Liver (tissue), 9 donors: Measurements from ENCODE around the gene EXOC3. TPM values are rescaled to one million over a fixed set of nuclear protein-coding genes. Genes with fewer than 3 reads are reported as not detected.

Source experiments
- DNase-seq: peaks from one replicate; pipeline ENCODE4 v3.0.0-alpha.2; 2017; ENCODE audit warnings: low spot score
- H3K27ac ChIP-seq, 2 donors: one replicate each; pipeline ENCODE4 v1.7.0; 2013; ENCODE audit warnings: inconsistent platforms in 2 of 2, low read length in 2 of 2, control low read depth in 1 of 2, low read depth in 1 of 2, mild to moderate bottlenecking in 1 of 2
- H3K27me3 ChIP-seq, 4 donors: one replicate each; pipeline versions ENCODE4 v1.6.1 to v1.7.0; 2013; ENCODE audit warnings: low read length in 3 of 4, inconsistent platforms in 1 of 4, mild to moderate bottlenecking in 1 of 4, moderate library complexity in 1 of 4; ENCODE audit not compliant: control insufficient read depth in 4 of 4, insufficient read depth in 4 of 4
- H3K36me3 ChIP-seq, 4 donors: one replicate each; pipeline versions ENCODE4 v1.6.1 to v1.7.0; 2013; ENCODE audit warnings: low read length in 3 of 4, mild to moderate bottlenecking in 3 of 4, low read depth in 1 of 4, moderate library complexity in 1 of 4; ENCODE audit not compliant: control insufficient read depth in 4 of 4, insufficient read depth in 3 of 4
- H3K4me1 ChIP-seq, 4 donors: one replicate each; pipeline versions ENCODE4 v1.6.1 to v1.7.0; 2013; ENCODE audit warnings: low read length in 3 of 4, mild to moderate bottlenecking in 3 of 4, moderate library complexity in 1 of 4; ENCODE audit not compliant: control insufficient read depth in 4 of 4, insufficient read depth in 4 of 4
- H3K4me3 ChIP-seq, 3 donors: one replicate each; pipeline versions ENCODE4 v1.6.1 to v1.7.0; 2013; ENCODE audit warnings: low read length in 3 of 3, control low read depth in 1 of 3, low read depth in 1 of 3, mild to moderate bottlenecking in 1 of 3
- H3K9ac ChIP-seq, 2 donors: one replicate each; pipeline ENCODE4 v1.7.0; 2013; ENCODE audit warnings: low read length in 2 of 2, mild to moderate bottlenecking in 2 of 2, moderate library complexity in 2 of 2, control low read depth in 1 of 2, low read depth in 1 of 2
- H3K9me3 ChIP-seq, 4 donors: one replicate each; pipeline versions ENCODE4 v1.6.1 to v1.7.0; 2013; ENCODE audit warnings: low read length in 3 of 4; ENCODE audit not compliant: control insufficient read depth in 4 of 4
- ATF3 ChIP-seq: IDR thresholded peaks from 2 replicates; pipeline ENCODE4 v1.6.1; 2016; ENCODE audit warnings: antibody characterized with exemption
- EGR1 ChIP-seq, 2 donors: IDR thresholded peaks; 2 replicates each; pipeline ENCODE4 v1.6.1; 2016 to 2018; ENCODE audit warnings: antibody characterized with exemption in 2 of 2, low read depth in 2 of 2
- FOXA1 ChIP-seq: IDR thresholded peaks from 2 replicates; pipeline ENCODE4 v1.6.1; 2016; ENCODE audit warnings: antibody characterized with exemption
- FOXA2 ChIP-seq: IDR thresholded peaks from 2 replicates; pipeline ENCODE4 v1.6.1; 2016; ENCODE audit warnings: antibody characterized with exemption
- GABPA ChIP-seq, 2 donors: IDR thresholded peaks in 1 of 2; conservative IDR thresholded peaks in 1 of 2; 2 replicates each; pipeline ENCODE4 v1.6.1; 2016; ENCODE audit warnings: antibody characterized with exemption in 2 of 2, mild to moderate bottlenecking in 1 of 2, moderate library complexity in 1 of 2
- HNF4A ChIP-seq, 2 donors: conservative IDR thresholded peaks; 2 replicates each; pipeline ENCODE4 v1.6.1; 2016; ENCODE audit warnings: antibody characterized with exemption in 2 of 2, mild to moderate bottlenecking in 2 of 2
- HNF4G ChIP-seq: IDR thresholded peaks from 2 replicates; pipeline ENCODE4 v1.6.1; 2016; ENCODE audit warnings: antibody characterized with exemption
- JUND ChIP-seq, 2 donors: IDR thresholded peaks; 2 replicates each; pipeline ENCODE4 v1.6.1; 2016; ENCODE audit warnings: antibody characterized with exemption in 2 of 2
- NR2F2 ChIP-seq: IDR thresholded peaks from 2 replicates; pipeline ENCODE4 v1.6.1; 2016; ENCODE audit warnings: antibody characterized with exemption
- RAD21 ChIP-seq, 2 donors: IDR thresholded peaks; 2 replicates each; pipeline ENCODE4 v1.6.1; 2016; ENCODE audit warnings: antibody characterized with exemption in 2 of 2, mild to moderate bottlenecking in 2 of 2
- RXRA ChIP-seq, 2 donors: IDR thresholded peaks; 2 replicates each; pipeline ENCODE4 v1.6.1; 2017 to 2018; ENCODE audit warnings: antibody characterized with exemption in 2 of 2, mild to moderate bottlenecking in 1 of 2
- SP1 ChIP-seq: IDR thresholded peaks from 2 replicates; pipeline ENCODE4 v1.6.1; 2018; ENCODE audit warnings: antibody characterized with exemption, mild to moderate bottlenecking
- TAF1 ChIP-seq: conservative IDR thresholded peaks from 2 replicates; pipeline ENCODE4 v1.6.1; 2016; ENCODE audit warnings: antibody characterized with exemption, mild to moderate bottlenecking
- YY1 ChIP-seq: IDR thresholded peaks from 2 replicates; pipeline ENCODE4 v1.6.1; 2016; ENCODE audit warnings: antibody characterized with exemption, mild to moderate bottlenecking
- WGBS: extraction: QIAGEN DNeasy Blood & Tissue Kit; methylation state at CpG from one replicate; pipeline ENCODE4 v1.1.7; 2013; 5-methylcytosine and 5-hydroxymethylcytosine counted together
- polyA plus RNA-seq, 2 donors: library from polyadenylated mRNA; stranded (reverse) in 1 of 2; unstranded in 1 of 2; fragments of 200-250 nt in 1 of 2; fragments of >200 nt in 1 of 2; fragmentation: Nextera tagmentation in 1 of 2; extraction: Ambion mirVana in 1 of 2; gene quantifications; one replicate each; pipeline versions ENCODE4 v1.2.1 to v1.2.3, GENCODE V29; 2013 to 2015
- total RNA-seq, 2 donors: library from RNA; depleted of rRNA; stranded (reverse); fragments of >200 nt; gene quantifications; one replicate each; pipeline ENCODE4 v1.2.3, GENCODE V29; 2014
- TF ChIP-seq, protein P1 (sequence below): IDR thresholded peaks from 2 replicates; pipeline ENCODE4 v1.6.1; 2016; ENCODE audit warnings: antibody characterized with exemption, mild to moderate bottlenecking
- TF ChIP-seq, protein P2 (sequence below): IDR thresholded peaks from 2 replicates; pipeline ENCODE4 v1.6.1; 2016; ENCODE audit warnings: antibody characterized with exemption
- TF ChIP-seq, protein P3 (sequence below): IDR thresholded peaks from 2 replicates; pipeline ENCODE4 v1.6.1; 2016; ENCODE audit warnings: antibody characterized with exemption
- TF ChIP-seq, protein P4 (sequence below): fragments of 150-350 bp; IDR thresholded peaks from 2 replicates; pipeline ENCODE4 v1.5.1; 2017; ENCODE audit warnings: improper control_type of control experiment, low read depth, low read length; ENCODE audit not compliant: missing input control
- donor health status: healthy.
- donor health status: healthy.
- donor health status: healthy.
- donor health status: healthy.
- donor health status: healthy.

Gene EXOC3
- total and polyA plus RNA-seq, 4 donors = 12.4 to 23.9 (median 18.5) TPM

- TF ChIP-seq NR2F2 (no peak), TAF1 (no peak), EGR1 (IDR thresholded peaks at IDR 0.05; ENCODE audit: low read depth in 2 of 2) (no peak), RXRA (IDR thresholded peaks at IDR 0.05) (no peak), JUND (IDR thresholded peaks at IDR 0.05) (no peak), HNF4G (no peak), YY1 (no peak), RAD21 (IDR thresholded peaks at IDR 0.05) (no peak), ATF3 (no peak), FOXA1 (no peak), SP1 (no peak), FOXA2 (no peak), HNF4A (conservative IDR thresholded peaks at IDR 0.05) (no peak), GABPA (IDR thresholded peaks at IDR 0.05 in 1 of 2, conservative IDR thresholded peaks at IDR 0.05 in 1 of 2) (no peak)
- TF ChIP-seq, protein P1, sequence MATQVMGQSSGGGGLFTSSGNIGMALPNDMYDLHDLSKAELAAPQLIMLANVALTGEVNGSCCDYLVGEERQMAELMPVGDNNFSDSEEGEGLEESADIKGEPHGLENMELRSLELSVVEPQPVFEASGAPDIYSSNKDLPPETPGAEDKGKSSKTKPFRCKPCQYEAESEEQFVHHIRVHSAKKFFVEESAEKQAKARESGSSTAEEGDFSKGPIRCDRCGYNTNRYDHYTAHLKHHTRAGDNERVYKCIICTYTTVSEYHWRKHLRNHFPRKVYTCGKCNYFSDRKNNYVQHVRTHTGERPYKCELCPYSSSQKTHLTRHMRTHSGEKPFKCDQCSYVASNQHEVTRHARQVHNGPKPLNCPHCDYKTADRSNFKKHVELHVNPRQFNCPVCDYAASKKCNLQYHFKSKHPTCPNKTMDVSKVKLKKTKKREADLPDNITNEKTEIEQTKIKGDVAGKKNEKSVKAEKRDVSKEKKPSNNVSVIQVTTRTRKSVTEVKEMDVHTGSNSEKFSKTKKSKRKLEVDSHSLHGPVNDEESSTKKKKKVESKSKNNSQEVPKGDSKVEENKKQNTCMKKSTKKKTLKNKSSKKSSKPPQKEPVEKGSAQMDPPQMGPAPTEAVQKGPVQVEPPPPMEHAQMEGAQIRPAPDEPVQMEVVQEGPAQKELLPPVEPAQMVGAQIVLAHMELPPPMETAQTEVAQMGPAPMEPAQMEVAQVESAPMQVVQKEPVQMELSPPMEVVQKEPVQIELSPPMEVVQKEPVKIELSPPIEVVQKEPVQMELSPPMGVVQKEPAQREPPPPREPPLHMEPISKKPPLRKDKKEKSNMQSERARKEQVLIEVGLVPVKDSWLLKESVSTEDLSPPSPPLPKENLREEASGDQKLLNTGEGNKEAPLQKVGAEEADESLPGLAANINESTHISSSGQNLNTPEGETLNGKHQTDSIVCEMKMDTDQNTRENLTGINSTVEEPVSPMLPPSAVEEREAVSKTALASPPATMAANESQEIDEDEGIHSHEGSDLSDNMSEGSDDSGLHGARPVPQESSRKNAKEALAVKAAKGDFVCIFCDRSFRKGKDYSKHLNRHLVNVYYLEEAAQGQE = no peak
- TF ChIP-seq, protein P2, sequence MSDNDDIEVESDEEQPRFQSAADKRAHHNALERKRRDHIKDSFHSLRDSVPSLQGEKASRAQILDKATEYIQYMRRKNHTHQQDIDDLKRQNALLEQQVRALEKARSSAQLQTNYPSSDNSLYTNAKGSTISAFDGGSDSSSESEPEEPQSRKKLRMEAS = no peak
- TF ChIP-seq, protein P3, sequence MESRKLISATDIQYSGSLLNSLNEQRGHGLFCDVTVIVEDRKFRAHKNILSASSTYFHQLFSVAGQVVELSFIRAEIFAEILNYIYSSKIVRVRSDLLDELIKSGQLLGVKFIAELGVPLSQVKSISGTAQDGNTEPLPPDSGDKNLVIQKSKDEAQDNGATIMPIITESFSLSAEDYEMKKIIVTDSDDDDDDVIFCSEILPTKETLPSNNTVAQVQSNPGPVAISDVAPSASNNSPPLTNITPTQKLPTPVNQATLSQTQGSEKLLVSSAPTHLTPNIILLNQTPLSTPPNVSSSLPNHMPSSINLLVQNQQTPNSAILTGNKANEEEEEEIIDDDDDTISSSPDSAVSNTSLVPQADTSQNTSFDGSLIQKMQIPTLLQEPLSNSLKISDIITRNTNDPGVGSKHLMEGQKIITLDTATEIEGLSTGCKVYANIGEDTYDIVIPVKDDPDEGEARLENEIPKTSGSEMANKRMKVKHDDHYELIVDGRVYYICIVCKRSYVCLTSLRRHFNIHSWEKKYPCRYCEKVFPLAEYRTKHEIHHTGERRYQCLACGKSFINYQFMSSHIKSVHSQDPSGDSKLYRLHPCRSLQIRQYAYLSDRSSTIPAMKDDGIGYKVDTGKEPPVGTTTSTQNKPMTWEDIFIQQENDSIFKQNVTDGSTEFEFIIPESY = no peak
- TF ChIP-seq, protein P4, sequence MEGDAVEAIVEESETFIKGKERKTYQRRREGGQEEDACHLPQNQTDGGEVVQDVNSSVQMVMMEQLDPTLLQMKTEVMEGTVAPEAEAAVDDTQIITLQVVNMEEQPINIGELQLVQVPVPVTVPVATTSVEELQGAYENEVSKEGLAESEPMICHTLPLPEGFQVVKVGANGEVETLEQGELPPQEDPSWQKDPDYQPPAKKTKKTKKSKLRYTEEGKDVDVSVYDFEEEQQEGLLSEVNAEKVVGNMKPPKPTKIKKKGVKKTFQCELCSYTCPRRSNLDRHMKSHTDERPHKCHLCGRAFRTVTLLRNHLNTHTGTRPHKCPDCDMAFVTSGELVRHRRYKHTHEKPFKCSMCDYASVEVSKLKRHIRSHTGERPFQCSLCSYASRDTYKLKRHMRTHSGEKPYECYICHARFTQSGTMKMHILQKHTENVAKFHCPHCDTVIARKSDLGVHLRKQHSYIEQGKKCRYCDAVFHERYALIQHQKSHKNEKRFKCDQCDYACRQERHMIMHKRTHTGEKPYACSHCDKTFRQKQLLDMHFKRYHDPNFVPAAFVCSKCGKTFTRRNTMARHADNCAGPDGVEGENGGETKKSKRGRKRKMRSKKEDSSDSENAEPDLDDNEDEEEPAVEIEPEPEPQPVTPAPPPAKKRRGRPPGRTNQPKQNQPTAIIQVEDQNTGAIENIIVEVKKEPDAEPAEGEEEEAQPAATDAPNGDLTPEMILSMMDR = no peak
- H3K4me3 ChIP-seq = no peak overlapping the region
- H3K9ac ChIP-seq = no peak overlapping the region
- 76% methylated on average over 34 of the region's 34 CpGs for WGBS
- no peak for DNase-seq
- no peaks in the 10 kb centered on the region for H3K9me3 ChIP-seq
- H3K27me3 ChIP-seq = no peaks in the 10 kb centered on the region
- H3K27ac ChIP-seq = no peak overlapping the region
- H3K36me3 ChIP-seq = no peaks in the 10 kb centered on the region
- H3K4me1 ChIP-seq = no peaks in the 10 kb centered on the region
Observed at GRCh38 chr5:483434-484140, 40.6 kb downstream of the EXOC3 start.
